CD4-positive, alpha-beta memory T cell (primary cell): ENCODE measurements around the gene KIF26B. TPM values are rescaled to one million over a fixed set of nuclear protein-coding genes. Genes with fewer than 3 reads are reported as not detected.
A peak's percentile ranks its signal among the peaks of the same experiment; 100 is the strongest.

Experiments
- CTCF ChIA-PET: fragments of 350-600 bp; sonication (Branson Sonifier 250); formaldehyde crosslinking; loops from one replicate; lab custom pipeline; 2021; ENCODE audit warnings: inconsistent platforms; ENCODE audit not compliant: partially characterized antibody; lab: Charles Lee
- POLR2A ChIA-PET: fragments of 350-600 bp; sonication (Branson Sonifier 250); formaldehyde crosslinking; loops from one replicate; lab custom pipeline; 2021; ENCODE audit not compliant: partially characterized antibody; lab: Charles Lee
- DNase-seq, 5 donors: peaks; one replicate each; pipeline versions ENCODE4 v3.0.0 to v3.0.0-alpha.2; 2020 to 2022; ENCODE audit warnings: mixed read lengths in 1 of 5
- H3K27ac ChIP-seq: one replicate; pipeline ENCODE4 v1.7.0; 2013; ENCODE audit warnings: low read depth, low read length
- H3K27me3 ChIP-seq: 2 replicates; pipeline ENCODE4 v1.7.0; 2013; ENCODE audit warnings: mild to moderate bottlenecking, low read length, moderate library complexity; ENCODE audit not compliant: insufficient read depth
- H3K36me3 ChIP-seq: 2 replicates; pipeline ENCODE4 v1.7.0; 2013; ENCODE audit warnings: mild to moderate bottlenecking, low read length, moderate library complexity; ENCODE audit not compliant: insufficient read depth
- H3K4me1 ChIP-seq: 2 replicates; pipeline ENCODE4 v1.7.0; 2013; ENCODE audit warnings: mild to moderate bottlenecking, low read length, moderate library complexity; ENCODE audit not compliant: insufficient read depth
- H3K4me3 ChIP-seq, 2 donors: one replicate each; pipeline ENCODE4 v1.7.0; 2013; ENCODE audit warnings: low read length in 2 of 2, mild to moderate bottlenecking in 1 of 2
- H3K9me3 ChIP-seq, 2 donors: one replicate each; pipeline ENCODE4 v1.7.0; 2013; ENCODE audit warnings: low read length in 2 of 2, control low read depth in 1 of 2; ENCODE audit not compliant: control insufficient read depth in 1 of 2
- H3K27ac Mint-ChIP-seq, 7 donors: one replicate each; pipeline ENCODE4 v1.8.0; 2020 to 2021; ENCODE audit warnings: mixed read lengths in 7 of 7, mild to moderate bottlenecking in 6 of 7, inconsistent platforms in 3 of 7, moderate library complexity in 3 of 7
- H3K27me3 Mint-ChIP-seq, 2 donors: one replicate each; pipeline ENCODE4 v1.8.0; 2020 to 2021; ENCODE audit warnings: mixed read lengths in 2 of 2
- H3K36me3 Mint-ChIP-seq, 2 donors: one replicate each; pipeline ENCODE4 v1.8.0; 2020 to 2021; ENCODE audit warnings: mixed read lengths in 2 of 2, inconsistent platforms in 1 of 2, mild to moderate bottlenecking in 1 of 2
- H3K4me1 Mint-ChIP-seq, 4 donors: one replicate each; pipeline ENCODE4 v1.8.0; 2020 to 2021; ENCODE audit warnings: mixed read lengths in 4 of 4, mild to moderate bottlenecking in 1 of 4
- H3K4me3 Mint-ChIP-seq, 8 donors: one replicate each; pipeline ENCODE4 v1.8.0; 2020 to 2021; ENCODE audit warnings: mixed read lengths in 8 of 8, mild to moderate bottlenecking in 7 of 8, moderate library complexity in 6 of 8, inconsistent platforms in 3 of 8
- H3K9me3 Mint-ChIP-seq, 8 donors: one replicate each; pipeline ENCODE4 v1.8.0; 2020 to 2021; ENCODE audit warnings: mixed read lengths in 8 of 8, mild to moderate bottlenecking in 5 of 8, inconsistent platforms in 3 of 8, moderate library complexity in 1 of 8
- intact Hi-C: fragments of 100-400 bp; cut with micrococcal nuclease; formaldehyde crosslinking; loops from one replicate; pipeline ENCODE4 v1.15.1; 2023
- polyA plus RNA-seq, 2 donors: library from polyadenylated mRNA; unstranded; fragments of 300-500 nt; fragmentation: Illumina TruSeq; gene quantifications; one replicate each; pipeline ENCODE4 v1.2.3, GENCODE V29; 2021
- total RNA-seq, 2 experiments: library from RNA; stranded (reverse); gene quantifications; one replicate each; pipeline ENCODE4 v1.2.3, GENCODE V29; 2021

Gene KIF26B
- total and polyA plus RNA-seq, 4 experiments from 2014 or later, result 0.10 TPM; not detected in 3

DNA sequence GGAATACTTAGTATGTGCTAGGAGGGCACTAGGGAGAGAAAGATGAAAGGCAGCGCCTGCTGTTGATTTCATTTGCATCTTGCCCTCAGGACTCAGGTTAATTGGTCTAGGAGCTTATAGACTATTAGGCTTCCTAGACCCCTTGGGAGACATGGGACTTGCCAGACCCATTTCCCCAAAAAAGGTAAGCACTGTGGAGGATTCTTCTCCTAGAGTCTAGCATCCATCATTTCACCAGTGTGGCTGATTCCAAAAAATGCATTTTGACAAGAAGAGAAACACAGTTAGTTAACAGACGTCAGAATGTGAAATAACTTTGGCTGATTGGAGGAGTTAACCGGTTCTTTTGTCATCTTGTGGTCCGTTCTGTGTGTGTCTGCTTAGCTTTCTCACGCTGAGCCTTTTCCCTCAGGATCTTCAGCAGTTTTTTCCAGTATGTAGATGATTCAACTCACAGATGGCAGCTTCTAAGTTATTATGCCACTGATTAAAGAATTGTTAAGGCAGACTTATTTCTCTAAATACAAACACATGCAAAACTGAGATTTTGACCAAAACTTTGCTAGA lies 108.8 kb downstream of the KIF26B start:
- H3K27me3 Mint-ChIP-seq, result peaks cover 0 to 2% of the 10 kb centered on the region in 2 donors
- Histone ChIP-seq H3K9me3 (no peaks in the 10 kb centered on the region), H3K4me1 (no peaks in the 10 kb centered on the region), H3K27ac (no peak overlapping the region), H3K36me3 (no peaks in the 10 kb centered on the region), H3K27me3 (no peaks in the 10 kb centered on the region), H3K4me3 (no peak overlapping the region)
- H3K4me1 Mint-ChIP-seq, result no peaks in the 10 kb centered on the region
- no peaks in the 10 kb centered on the region for H3K36me3 Mint-ChIP-seq
- no peak overlapping the region for H3K27ac Mint-ChIP-seq
- intact Hi-C loops, result no loop called here
- POLR2A ChIA-PET, result no interaction called here
- no peak for DNase-seq
- peaks cover 0 to 4% (median 0%) of the 10 kb centered on the region in 8 donors for H3K9me3 Mint-ChIP-seq
- H3K4me3 Mint-ChIP-seq, result no peak overlapping the region
- CTCF ChIA-PET, result no interaction called here

DNA sequence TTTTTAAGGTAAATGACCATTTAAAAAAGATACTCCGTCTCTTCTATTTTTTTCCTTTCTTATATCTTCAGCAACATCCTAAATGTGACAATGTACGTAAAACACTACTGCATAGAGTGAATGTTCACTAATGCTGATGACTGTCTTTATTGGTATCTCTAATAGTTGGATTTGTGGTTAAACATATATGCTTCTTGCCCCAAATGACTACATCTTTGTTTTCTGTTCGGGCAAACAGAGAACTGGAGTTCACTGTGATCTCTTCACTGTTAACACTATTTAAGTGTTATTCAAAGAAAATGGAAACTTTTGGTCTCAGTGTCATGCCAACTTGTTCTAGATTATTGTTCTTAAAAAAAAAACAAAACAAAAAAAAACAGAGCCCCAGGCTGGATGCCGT lies 109.4 kb downstream of the KIF26B start:
- Histone ChIP-seq H3K27ac (no peak overlapping the region), H3K36me3 (no peaks in the 10 kb centered on the region), H3K27me3 (no peaks in the 10 kb centered on the region), H3K4me1 (no peaks in the 10 kb centered on the region), H3K4me3 (no peak overlapping the region), H3K9me3 (no peaks in the 10 kb centered on the region)
- H3K9me3 Mint-ChIP-seq, result peaks cover 0 to 4% (median 0%) of the 10 kb centered on the region in 8 donors
- H3K4me3 Mint-ChIP-seq, result no peak overlapping the region
- no peak for DNase-seq
- no peaks in the 10 kb centered on the region for H3K36me3 Mint-ChIP-seq
- intact Hi-C loops, result no loop called here
- ChIA-PET CTCF (no interaction called here), POLR2A (no interaction called here)
- H3K27ac Mint-ChIP-seq, result no peak overlapping the region
- peaks cover 0 to 2% of the 10 kb centered on the region in 2 donors for H3K27me3 Mint-ChIP-seq
- no peaks in the 10 kb centered on the region for H3K4me1 Mint-ChIP-seq

DNA sequence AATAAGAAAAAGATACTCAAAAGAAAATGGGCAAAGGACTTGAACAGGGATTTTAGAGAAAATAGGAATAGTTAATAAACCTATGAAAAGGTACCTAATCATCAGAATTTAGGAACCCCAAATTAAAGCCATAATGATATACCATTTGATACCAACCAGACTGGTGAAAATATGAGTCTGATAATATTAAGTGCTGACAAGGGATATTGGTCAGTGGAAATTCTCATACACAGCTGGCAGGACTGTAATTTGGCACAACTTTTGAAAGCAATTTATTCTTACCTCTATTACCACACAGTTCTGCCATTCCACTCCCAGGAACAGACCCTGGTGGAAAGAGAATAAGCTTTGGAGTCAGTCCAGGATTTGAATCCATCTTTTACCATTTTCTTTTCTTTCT lies 111.3 kb downstream of the KIF26B start:
- H3K27me3 Mint-ChIP-seq, result peaks cover 1 to 2% of the 10 kb centered on the region in 2 donors

DNA sequence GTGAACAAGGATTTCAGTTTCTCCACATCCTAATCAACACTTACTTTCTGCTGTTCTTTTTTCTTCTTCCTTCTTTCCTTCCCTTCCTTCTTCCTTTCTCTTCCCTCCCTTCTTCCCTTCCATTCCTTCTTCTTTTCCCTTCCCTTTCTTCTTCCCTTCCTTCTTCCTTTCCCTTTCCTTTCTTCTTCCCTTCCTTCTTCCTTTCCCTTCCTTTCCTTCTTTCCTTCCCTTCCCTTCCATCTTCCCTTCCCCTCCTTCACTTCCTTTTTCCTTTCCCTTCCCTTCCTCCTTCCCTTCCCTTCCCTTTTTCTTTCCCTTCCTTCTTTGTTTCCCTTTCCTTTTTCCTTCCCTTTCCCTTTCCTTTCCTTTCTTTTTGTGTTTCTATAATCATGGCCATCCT lies 115.3 kb downstream of the KIF26B start:
- Mint-ChIP-seq H3K9me3 (peaks cover 2 to 19% (median 6%) of the 10 kb centered on the region in 8 donors), H3K4me1 (no peaks in the 10 kb centered on the region), H3K27ac (no peak overlapping the region), H3K4me3 (no peak overlapping the region), H3K27me3 (peaks cover 3 to 6% of the 10 kb centered on the region in 2 donors), H3K36me3 (no peaks in the 10 kb centered on the region)
- Histone ChIP-seq H3K4me1 (no peaks in the 10 kb centered on the region), H3K36me3 (no peaks in the 10 kb centered on the region), H3K4me3 (no peak overlapping the region), H3K27me3 (no peaks in the 10 kb centered on the region), H3K27ac (no peak overlapping the region), H3K9me3 (no peaks in the 10 kb centered on the region)
- DNase-seq, result no peak
- ChIA-PET CTCF (no interaction called here), POLR2A (no interaction called here)
- intact Hi-C loops, result no loop called here

More for the DNA sequence above, 111.3 kb downstream of the KIF26B start:
- Histone ChIP-seq H3K27me3 (no peaks in the 10 kb centered on the region), H3K27ac (no peak overlapping the region), H3K36me3 (no peaks in the 10 kb centered on the region), H3K4me1 (no peaks in the 10 kb centered on the region), H3K9me3 (no peaks in the 10 kb centered on the region), H3K4me3 (no peak overlapping the region)
- no peak overlapping the region for H3K4me3 Mint-ChIP-seq
- no peaks in the 10 kb centered on the region for H3K4me1 Mint-ChIP-seq
- peaks cover 0 to 9% (median 4%) of the 10 kb centered on the region in 8 donors for H3K9me3 Mint-ChIP-seq
- DNase-seq, result no peak
- H3K27ac Mint-ChIP-seq, result no peak overlapping the region
- intact Hi-C loops, result no loop called here
- ChIA-PET CTCF (no interaction called here), POLR2A (no interaction called here)
- no peaks in the 10 kb centered on the region for H3K36me3 Mint-ChIP-seq

DNA sequence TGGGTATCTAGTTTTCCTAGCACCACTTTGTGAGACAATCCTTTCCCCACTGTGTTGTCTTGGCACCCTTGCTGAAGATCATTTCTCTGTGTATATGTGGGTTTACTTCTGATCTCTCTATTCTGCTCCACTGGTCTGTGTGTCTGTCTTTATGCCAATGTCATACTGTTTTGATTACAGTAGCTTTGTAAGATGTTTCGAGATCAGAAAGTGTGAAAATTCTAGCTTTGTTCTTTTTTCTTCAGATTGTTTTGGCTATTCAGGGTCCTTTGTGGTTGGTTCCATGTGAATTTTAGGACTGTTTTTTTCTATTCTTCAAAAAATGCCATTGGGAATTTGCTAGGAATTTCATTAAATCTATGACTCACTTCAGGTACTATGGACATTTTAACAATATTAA lies 116.2 kb downstream of the KIF26B start:
- peaks cover 2 to 19% (median 6%) of the 10 kb centered on the region in 8 donors for H3K9me3 Mint-ChIP-seq
- no peaks in the 10 kb centered on the region for H3K9me3 ChIP-seq
- DNase-seq, result no peak
- H3K27ac ChIP-seq, result no peak overlapping the region
- H3K27ac Mint-ChIP-seq, result peak overlapping the region in 1 of 7 donors; percentile 30
- no peak overlapping the region for H3K4me3 ChIP-seq
- H3K36me3 ChIP-seq, result no peaks in the 10 kb centered on the region
- ChIA-PET POLR2A (no interaction called here), CTCF (no interaction called here)
- peaks cover 3 to 6% of the 10 kb centered on the region in 2 donors for H3K27me3 Mint-ChIP-seq
- H3K4me1 ChIP-seq, result no peaks in the 10 kb centered on the region
- H3K4me3 Mint-ChIP-seq, result no peak overlapping the region
- no peaks in the 10 kb centered on the region for H3K4me1 Mint-ChIP-seq
- intact Hi-C loops, result no loop called here
- H3K36me3 Mint-ChIP-seq, result no peaks in the 10 kb centered on the region
- no peaks in the 10 kb centered on the region for H3K27me3 ChIP-seq

DNA sequence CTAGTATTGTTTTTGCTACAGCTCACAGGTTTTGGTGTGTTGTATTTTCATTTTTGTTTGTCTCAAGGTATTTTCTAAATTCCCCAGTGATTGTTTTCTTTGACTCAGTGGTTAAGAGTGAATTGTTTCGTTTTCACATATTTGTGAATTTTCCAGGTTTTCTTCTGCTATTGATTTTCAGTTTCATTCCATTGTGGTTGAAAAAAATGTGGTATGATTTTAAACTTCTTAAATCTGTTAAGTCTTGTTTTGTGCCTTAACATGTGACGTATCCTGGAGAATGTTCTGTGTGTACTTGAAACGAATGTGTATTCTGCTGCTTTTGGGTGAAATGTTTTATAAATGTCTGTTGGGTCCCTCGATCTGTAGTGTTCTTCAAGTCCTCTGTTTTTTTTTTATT lies 117.9 kb downstream of the KIF26B start:
- H3K27me3 Mint-ChIP-seq, result peaks cover 9 to 13% of the 10 kb centered on the region in 2 donors
- POLR2A ChIA-PET, result no interaction called here
- no peaks in the 10 kb centered on the region for H3K27me3 ChIP-seq

DNA sequence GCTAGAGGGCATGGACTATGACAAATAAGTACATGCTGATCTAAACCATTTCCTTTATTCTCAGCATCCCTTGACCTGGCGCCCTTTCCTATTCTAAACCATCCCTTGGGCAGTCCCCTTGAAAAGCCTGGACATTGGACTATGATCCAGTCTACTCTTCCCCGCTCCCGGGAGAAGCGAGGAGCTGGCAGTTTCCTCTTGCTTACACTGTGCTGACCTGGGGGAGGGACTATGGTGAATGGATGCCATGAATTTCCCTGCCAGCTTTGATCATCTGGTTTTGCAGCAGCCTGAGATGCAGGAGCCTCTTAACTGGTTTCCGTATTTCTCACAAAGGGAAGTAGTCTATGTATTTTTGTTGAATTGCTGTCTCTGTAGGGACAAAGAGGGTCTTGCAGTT lies 121.7 kb downstream of the KIF26B start:
- no peaks in the 10 kb centered on the region for H3K4me1 ChIP-seq
- no peaks in the 10 kb centered on the region for H3K9me3 ChIP-seq
- CTCF ChIA-PET, result no interaction called here
- Mint-ChIP-seq H3K36me3 (no peaks in the 10 kb centered on the region), H3K9me3 (peaks cover 0 to 16% (median 2%) of the 10 kb centered on the region in 8 donors), H3K27ac (no peak overlapping the region), H3K4me3 (no peak overlapping the region), H3K27me3 (peaks cover 9 to 14% of the 10 kb centered on the region in 2 donors), H3K4me1 (no peaks in the 10 kb centered on the region)
- intact Hi-C loops, result no loop called here
- no peaks in the 10 kb centered on the region for H3K36me3 ChIP-seq
- no peak overlapping the region for H3K27ac ChIP-seq
- no peak overlapping the region for H3K4me3 ChIP-seq
- H3K27me3 ChIP-seq, result no peaks in the 10 kb centered on the region
- POLR2A ChIA-PET, result no interaction called here
- no peak for DNase-seq

More for the DNA sequence above, 117.9 kb downstream of the KIF26B start:
- no peaks in the 10 kb centered on the region for H3K36me3 Mint-ChIP-seq
- intact Hi-C loops, result no loop called here
- no peak for DNase-seq
- no peak overlapping the region for H3K27ac Mint-ChIP-seq
- no peaks in the 10 kb centered on the region for H3K9me3 ChIP-seq
- H3K36me3 ChIP-seq, result no peaks in the 10 kb centered on the region
- H3K27ac ChIP-seq, result no peak overlapping the region
- H3K4me3 ChIP-seq, result no peak overlapping the region
- no peak overlapping the region for H3K4me3 Mint-ChIP-seq
- H3K4me1 Mint-ChIP-seq, result no peaks in the 10 kb centered on the region
- H3K9me3 Mint-ChIP-seq, result peaks cover 2 to 19% (median 6%) of the 10 kb centered on the region in 8 donors
- no peaks in the 10 kb centered on the region for H3K4me1 ChIP-seq
- CTCF ChIA-PET, result no interaction called here
